ENCODE measurements around the gene TBL1X.

TBL1X gene

GRCh38 chrX:9707306-9708033, 242.6 kb downstream of the TBL1X start:
- peaks cover 15% of the 10 kb centered on the region for H3K36me3 ChIP-seq
- H3K27me3 ChIP-seq = no peaks in the 10 kb centered on the region
- no peak for DNase-seq
- no peak for TF ChIP-seq CTCF (IDR thresholded peaks at IDR 0.05; ENCODE audit: low read depth, low read length)
- H3K4me1 ChIP-seq = no peaks in the 10 kb centered on the region
- H3K9me3 ChIP-seq = no peaks in the 10 kb centered on the region
- no peak overlapping the region for H3K4me3 ChIP-seq (ENCODE audit: low read depth, low read length)

DNA sequence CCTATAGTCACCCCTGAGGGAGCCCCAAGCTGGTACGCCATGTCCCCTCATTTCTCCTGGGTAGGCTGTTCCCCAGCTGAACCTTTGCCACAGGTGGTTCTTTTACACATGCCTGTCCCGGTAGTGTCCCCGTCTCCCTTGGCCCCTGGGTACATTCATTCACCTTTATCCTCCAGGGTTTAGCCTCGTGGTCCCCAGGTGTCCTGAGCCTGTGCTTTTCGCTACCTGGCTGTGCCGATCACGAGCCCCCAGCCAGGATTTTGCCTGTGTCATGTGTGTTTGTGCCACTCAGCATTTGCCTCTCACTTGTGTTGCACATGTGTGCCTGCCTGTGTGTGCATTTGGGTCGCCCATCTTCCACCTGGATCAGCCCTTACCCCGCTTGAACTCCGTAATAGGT, 243.2 kb downstream of the TBL1X start:
- H3K4me3 ChIP-seq (ENCODE audit: low read depth, low read length) = no peak overlapping the region
- H3K36me3 ChIP-seq = peaks cover 19% of the 10 kb centered on the region
- no peak for TF ChIP-seq CTCF (IDR thresholded peaks at IDR 0.05; ENCODE audit: low read depth, low read length)
- no peaks in the 10 kb centered on the region for H3K4me1 ChIP-seq
- DNase-seq = no peak
- H3K27me3 ChIP-seq = no peaks in the 10 kb centered on the region
- no peaks in the 10 kb centered on the region for H3K9me3 ChIP-seq

- no peaks in the 10 kb centered on the region for H3K27me3 ChIP-seq
- H3K4me3 ChIP-seq (ENCODE audit: low read depth, low read length) = no peak overlapping the region
- H3K9me3 ChIP-seq = no peaks in the 10 kb centered on the region
- peaks cover 19% of the 10 kb centered on the region for H3K36me3 ChIP-seq
- DNase-seq = peak; percentile 69
- no peaks in the 10 kb centered on the region for H3K4me1 ChIP-seq
- peak; percentile 74 for TF ChIP-seq CTCF (IDR thresholded peaks at IDR 0.05; ENCODE audit: low read depth, low read length)
Measured at GRCh38 chrX:9708923-9709553, 244.2 kb downstream of the TBL1X start.

- Histone ChIP-seq H3K9me3 (no peaks in the 10 kb centered on the region), H3K4me3 (ENCODE audit: low read depth, low read length) (no peak overlapping the region), H3K27me3 (no peaks in the 10 kb centered on the region), H3K4me1 (no peaks in the 10 kb centered on the region), H3K36me3 (peaks cover 19% of the 10 kb centered on the region)
- DNase-seq = no peak
- TF ChIP-seq CTCF (IDR thresholded peaks at IDR 0.05; ENCODE audit: low read depth, low read length) = no peak
Measured at GRCh38 chrX:9710332-9710731, 245.5 kb downstream of the TBL1X start.

DNA sequence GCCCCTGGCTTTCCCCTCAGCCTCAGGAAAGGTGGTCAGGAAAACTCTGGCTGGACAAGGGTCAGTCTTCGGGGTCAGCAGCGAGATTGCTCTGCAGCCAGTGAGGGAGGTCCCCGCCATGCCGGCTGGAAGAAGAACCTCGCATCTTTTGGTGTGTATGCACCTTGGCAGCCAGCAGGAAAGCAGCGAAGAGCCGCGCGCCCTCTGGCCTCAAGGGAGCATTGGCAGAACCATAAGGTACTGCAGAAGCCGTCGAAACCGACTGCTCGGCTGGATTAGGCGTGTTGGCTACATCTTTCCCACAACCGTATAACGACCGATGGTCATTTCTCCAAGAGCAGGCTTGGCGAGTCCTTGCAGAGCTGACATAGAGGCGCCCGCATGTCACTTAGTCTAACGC, 252.5 kb downstream of the TBL1X start:
- H3K27me3 ChIP-seq = no peaks in the 10 kb centered on the region
- H3K4me3 ChIP-seq (ENCODE audit: low read depth, low read length) = no peak overlapping the region
- no peaks in the 10 kb centered on the region for H3K9me3 ChIP-seq
- DNase-seq = no peak
- peaks cover 3% of the 10 kb centered on the region; the same call in 1 of the 2 replicates for H3K36me3 ChIP-seq
- no peak for TF ChIP-seq CTCF (IDR thresholded peaks at IDR 0.05; ENCODE audit: low read depth, low read length)
- no peaks in the 10 kb centered on the region for H3K4me1 ChIP-seq

GRCh38 chrX:9724711-9725110, 259.9 kb downstream of the TBL1X start:
- no peaks in the 10 kb centered on the region for H3K4me1 ChIP-seq
- TF ChIP-seq CTCF (IDR thresholded peaks at IDR 0.05; ENCODE audit: low read depth, low read length) = no peak
- no peaks in the 10 kb centered on the region for H3K9me3 ChIP-seq
- no peak overlapping the region for H3K4me3 ChIP-seq (ENCODE audit: low read depth, low read length)
- H3K27me3 ChIP-seq = no peaks in the 10 kb centered on the region
- no peak for DNase-seq
- H3K36me3 ChIP-seq = no peaks in the 10 kb centered on the region

Data from BE2C (cell line).